Stimulated activated CD4-positive, alpha-beta T cell treated with anti-CD3 and anti-CD28 coated beads, Interleukin-1b, Interleukin-23, amount 100 ng/mL, for 1 hour (primary cell): ENCODE data around the gene NPTX1.
A peak's percentile ranks its signal among the peaks of the same experiment; 100 is the strongest.

Experiments
- DNase-seq, 2 donors: peaks; one replicate each; pipeline ENCODE4 v3.0.0-alpha.2; 2020; ENCODE audit warnings: low read depth in 2 of 2

NPTX1 gene

GRCh38 chr17:80478487-80479245 lies 2.3 kb upstream of the NPTX1 start:
- DNase-seq = no peak

- DNase-seq = peak in 1 of 2 donors; percentile 18
Measured at GRCh38 chr17:80477647-80478478, 1.5 kb upstream of the NPTX1 start.

- DNase-seq = no peak
Measured at GRCh38 chr17:80476877-80477646, 655 bp upstream of the NPTX1 start.

GRCh38 chr17:80474961-80475909 lies 1.2 kb downstream of the NPTX1 start:
- DNase-seq = no peak

- no peak for DNase-seq
Measured at GRCh38 chr17:80474231-80474960, 2.0 kb downstream of the NPTX1 start.

GRCh38 chr17:80473701-80474100 lies 2.7 kb downstream of the NPTX1 start:
- DNase-seq = no peak

GRCh38 chr17:80472996-80473395 lies 3.4 kb downstream of the NPTX1 start:
- DNase-seq = no peak

- no peak for DNase-seq
Measured at GRCh38 chr17:80471922-80472321, 4.5 kb downstream of the NPTX1 start.

GRCh38 chr17:80470603-80471002 lies 5.8 kb downstream of the NPTX1 start:
- DNase-seq = no peak

- DNase-seq = no peak
Measured at GRCh38 chr17:80469667-80470066, 6.7 kb downstream of the NPTX1 start.

GRCh38 chr17:80468781-80469493 lies 7.5 kb downstream of the NPTX1 start:
- no peak for DNase-seq

GRCh38 chr17:80468242-80468641 lies 8.2 kb downstream of the NPTX1 start:
- no peak for DNase-seq

GRCh38 chr17:80466188-80466705 lies 10.2 kb downstream of the NPTX1 start:
- no peak for DNase-seq

GRCh38 chr17:80465327-80465974 lies 11.0 kb downstream of the NPTX1 start:
- no peak for DNase-seq

- no peak for DNase-seq
Measured at GRCh38 chr17:80464486-80464885, 11.9 kb downstream of the NPTX1 start.

- no peak for DNase-seq
Measured at GRCh38 chr17:80463784-80464400, 12.5 kb downstream of the NPTX1 start.

- DNase-seq = no peak
Measured at GRCh38 chr17:80461528-80462160, 14.8 kb downstream of the NPTX1 start.

- no peak for DNase-seq
Measured at GRCh38 chr17:80460429-80460834, 16.0 kb downstream of the NPTX1 start.
